Activated CD8-positive, alpha-beta memory T cell treated with anti-CD3 and anti-CD28 coated beads, Interleukin-2, amount 50 U/mL, for 4 hours (primary cell): ENCODE data around the gene PON3.

ENCODE experiments used
- DNase-seq: peaks from one replicate; pipeline ENCODE4 v3.0.0-alpha.2; 2020

PON3 gene

GRCh38 chr7:95396136-95397032 lies at the start of gene PON3:
PON3 (minus strand) TSS chr7:95396375; CDS start chr7:95396350, 25 bp downstream.
- peak; percentile 16 for DNase-seq

GRCh38 chr7:95444796-95445195 lies 48.6 kb upstream of the PON3 start:
- no peak for DNase-seq

- no peak for DNase-seq
Observed at GRCh38 chr7:95441042-95441823, 45.1 kb upstream of the PON3 start.

- DNase-seq: no peak
Observed at GRCh38 chr7:95440394-95441038, 44.3 kb upstream of the PON3 start.

- DNase-seq: no peak
Observed at GRCh38 chr7:95436407-95436806, 40.2 kb upstream of the PON3 start.

- no peak for DNase-seq
Observed at GRCh38 chr7:95435422-95435780, 39.2 kb upstream of the PON3 start.

- peak; percentile 46 for DNase-seq
Observed at GRCh38 chr7:95434557-95435421, 38.6 kb upstream of the PON3 start, which contains the start of gene PON2. PON2 (minus strand) TSS chr7:95435028; CDS start chr7:95434951, 77 bp downstream.

GRCh38 chr7:95433952-95434556 lies 37.9 kb upstream of the PON3 start:
- no peak for DNase-seq

- DNase-seq: no peak
Observed at GRCh38 chr7:95433129-95433528, 37.0 kb upstream of the PON3 start.

GRCh38 chr7:95432606-95433005 lies 36.4 kb upstream of the PON3 start:
- no peak for DNase-seq

- DNase-seq: no peak
Observed at GRCh38 chr7:95430864-95431263, 34.7 kb upstream of the PON3 start.

GRCh38 chr7:95429241-95429990 lies 33.2 kb upstream of the PON3 start:
- no peak for DNase-seq

- DNase-seq: no peak
Observed at GRCh38 chr7:95427914-95428516, 31.8 kb upstream of the PON3 start.

GRCh38 chr7:95427166-95427565 lies 31.0 kb upstream of the PON3 start:
- DNase-seq: no peak

- no peak for DNase-seq
Observed at GRCh38 chr7:95425694-95426093, 29.5 kb upstream of the PON3 start.

GRCh38 chr7:95424716-95425115 lies 28.5 kb upstream of the PON3 start:
- DNase-seq: no peak

- DNase-seq: no peak
Observed at GRCh38 chr7:95421847-95422444, 25.8 kb upstream of the PON3 start.

- DNase-seq: no peak
Observed at GRCh38 chr7:95421000-95421846, 25.0 kb upstream of the PON3 start.

GRCh38 chr7:95412075-95412474 lies 15.9 kb upstream of the PON3 start:
- no peak for DNase-seq
